ENCODE measurements around the gene WBP4. TPM values are rescaled to one million over a fixed set of nuclear protein-coding genes. Genes with fewer than 3 reads are reported as not detected.

WBP4 gene
- total RNA-seq, 1 experiment from 2014 or later, result 10.0 TPM

DNA sequence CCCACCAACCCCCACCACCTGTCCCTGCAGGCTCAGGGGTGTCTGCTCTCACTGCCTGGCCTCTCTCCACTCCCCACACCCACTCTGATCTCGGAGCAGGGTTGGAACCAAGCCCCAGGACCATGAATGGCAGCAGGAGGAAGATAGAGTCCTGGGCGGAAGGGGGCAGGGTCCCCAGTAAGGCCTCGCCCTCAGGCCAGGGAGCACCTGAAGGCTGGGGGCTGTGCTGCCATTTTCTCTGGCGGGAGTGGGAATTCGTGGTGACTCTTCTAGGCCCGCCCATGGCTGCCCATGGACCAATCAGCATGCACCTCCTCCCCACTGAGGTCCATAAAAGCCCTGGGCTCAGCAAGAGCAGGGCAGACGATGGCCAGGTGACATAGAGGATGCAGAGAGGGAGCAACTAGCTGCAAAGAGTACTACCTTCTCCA, 46.3 kb downstream of the WBP4 start:
- POLR2A ChIA-PET, result no interaction called here
- H3K27ac ChIP-seq (ENCODE audit: low read length), result no peak overlapping the region
- ATAC-seq (no peak), DNase-seq (ENCODE audit: low read depth, low spot score) (no peak)
- no peaks in the 10 kb centered on the region for H3K4me1 ChIP-seq (ENCODE audit: control insufficient read depth, insufficient read depth, low read length)
- no peaks in the 10 kb centered on the region for H3K27me3 ChIP-seq (ENCODE audit: control insufficient read depth, insufficient read depth, low read length)
- in situ Hi-C loops (cut with HindIII; ENCODE audit: low pct_unique_long_range_greater_than_20kb, low sequenced_read_pairs), result no loop called here
- H3K9me3 ChIP-seq (ENCODE audit: control insufficient read depth, insufficient read depth, low read depth, low read length), result no peaks in the 10 kb centered on the region
- BruUV-seq (replicated peaks), result no TSS peak
- no peak overlapping the region for H3K4me3 ChIP-seq (ENCODE audit: low read depth in 2 of 2, low read length in 2 of 2)
- intact Hi-C loops (cut with micrococcal nuclease; ENCODE audit: unreplicated experiment), result no loop called here
- CTCF ChIA-PET, result no interaction called here
- TF ChIP-seq, protein P1, sequence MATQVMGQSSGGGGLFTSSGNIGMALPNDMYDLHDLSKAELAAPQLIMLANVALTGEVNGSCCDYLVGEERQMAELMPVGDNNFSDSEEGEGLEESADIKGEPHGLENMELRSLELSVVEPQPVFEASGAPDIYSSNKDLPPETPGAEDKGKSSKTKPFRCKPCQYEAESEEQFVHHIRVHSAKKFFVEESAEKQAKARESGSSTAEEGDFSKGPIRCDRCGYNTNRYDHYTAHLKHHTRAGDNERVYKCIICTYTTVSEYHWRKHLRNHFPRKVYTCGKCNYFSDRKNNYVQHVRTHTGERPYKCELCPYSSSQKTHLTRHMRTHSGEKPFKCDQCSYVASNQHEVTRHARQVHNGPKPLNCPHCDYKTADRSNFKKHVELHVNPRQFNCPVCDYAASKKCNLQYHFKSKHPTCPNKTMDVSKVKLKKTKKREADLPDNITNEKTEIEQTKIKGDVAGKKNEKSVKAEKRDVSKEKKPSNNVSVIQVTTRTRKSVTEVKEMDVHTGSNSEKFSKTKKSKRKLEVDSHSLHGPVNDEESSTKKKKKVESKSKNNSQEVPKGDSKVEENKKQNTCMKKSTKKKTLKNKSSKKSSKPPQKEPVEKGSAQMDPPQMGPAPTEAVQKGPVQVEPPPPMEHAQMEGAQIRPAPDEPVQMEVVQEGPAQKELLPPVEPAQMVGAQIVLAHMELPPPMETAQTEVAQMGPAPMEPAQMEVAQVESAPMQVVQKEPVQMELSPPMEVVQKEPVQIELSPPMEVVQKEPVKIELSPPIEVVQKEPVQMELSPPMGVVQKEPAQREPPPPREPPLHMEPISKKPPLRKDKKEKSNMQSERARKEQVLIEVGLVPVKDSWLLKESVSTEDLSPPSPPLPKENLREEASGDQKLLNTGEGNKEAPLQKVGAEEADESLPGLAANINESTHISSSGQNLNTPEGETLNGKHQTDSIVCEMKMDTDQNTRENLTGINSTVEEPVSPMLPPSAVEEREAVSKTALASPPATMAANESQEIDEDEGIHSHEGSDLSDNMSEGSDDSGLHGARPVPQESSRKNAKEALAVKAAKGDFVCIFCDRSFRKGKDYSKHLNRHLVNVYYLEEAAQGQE (IDR thresholded peaks at IDR 0.05; ENCODE audit: insufficient read depth in 1 of 2, low read depth in 2 of 2, low read length in 1 of 2), result no peak
- TF ChIP-seq TCF7L2 (IDR thresholded peaks at IDR 0.05; ENCODE audit: low read depth, low read length) (no peak), POLR2AphosphoS5 (IDR thresholded peaks at IDR 0.05; ENCODE audit: low read depth, low read length) (no peak), SIN3A (IDR thresholded peaks at IDR 0.05; ENCODE audit: borderline replicate concordance, insufficient read depth, low read depth, low read length) (no peak)
- TF ChIP-seq, protein P2, sequence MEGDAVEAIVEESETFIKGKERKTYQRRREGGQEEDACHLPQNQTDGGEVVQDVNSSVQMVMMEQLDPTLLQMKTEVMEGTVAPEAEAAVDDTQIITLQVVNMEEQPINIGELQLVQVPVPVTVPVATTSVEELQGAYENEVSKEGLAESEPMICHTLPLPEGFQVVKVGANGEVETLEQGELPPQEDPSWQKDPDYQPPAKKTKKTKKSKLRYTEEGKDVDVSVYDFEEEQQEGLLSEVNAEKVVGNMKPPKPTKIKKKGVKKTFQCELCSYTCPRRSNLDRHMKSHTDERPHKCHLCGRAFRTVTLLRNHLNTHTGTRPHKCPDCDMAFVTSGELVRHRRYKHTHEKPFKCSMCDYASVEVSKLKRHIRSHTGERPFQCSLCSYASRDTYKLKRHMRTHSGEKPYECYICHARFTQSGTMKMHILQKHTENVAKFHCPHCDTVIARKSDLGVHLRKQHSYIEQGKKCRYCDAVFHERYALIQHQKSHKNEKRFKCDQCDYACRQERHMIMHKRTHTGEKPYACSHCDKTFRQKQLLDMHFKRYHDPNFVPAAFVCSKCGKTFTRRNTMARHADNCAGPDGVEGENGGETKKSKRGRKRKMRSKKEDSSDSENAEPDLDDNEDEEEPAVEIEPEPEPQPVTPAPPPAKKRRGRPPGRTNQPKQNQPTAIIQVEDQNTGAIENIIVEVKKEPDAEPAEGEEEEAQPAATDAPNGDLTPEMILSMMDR (IDR thresholded peaks at IDR 0.05), result no peak
- H3K36me3 ChIP-seq (ENCODE audit: control insufficient read depth, insufficient read depth, low read length), result no peaks in the 10 kb centered on the region

- no peak overlapping the region for H3K4me3 ChIP-seq (ENCODE audit: low read depth in 2 of 2, low read length in 2 of 2)
- DNase-seq (ENCODE audit: low read depth, low spot score) (no peak), ATAC-seq (no peak)
- POLR2A ChIA-PET, result interaction anchor here (0.6 kb wide), 1 partner anchor 42 kb away, joined by 5 read pairs; no protein-coding TSS in a partner anchor
- CTCF ChIA-PET, result no interaction called here
- H3K27me3 ChIP-seq (ENCODE audit: control insufficient read depth, insufficient read depth, low read length), result no peaks in the 10 kb centered on the region
- no peaks in the 10 kb centered on the region for H3K36me3 ChIP-seq (ENCODE audit: control insufficient read depth, insufficient read depth, low read length)
- intact Hi-C loops (cut with micrococcal nuclease; ENCODE audit: unreplicated experiment), result no loop called here
- TF ChIP-seq, protein P1 (IDR thresholded peaks at IDR 0.05; ENCODE audit: insufficient read depth in 1 of 2, low read depth in 2 of 2, low read length in 1 of 2), result no peak
- TF ChIP-seq TCF7L2 (IDR thresholded peaks at IDR 0.05; ENCODE audit: low read depth, low read length), result no peak
- no peak for TF ChIP-seq SIN3A (IDR thresholded peaks at IDR 0.05; ENCODE audit: borderline replicate concordance, insufficient read depth, low read depth, low read length)
- TF ChIP-seq POLR2AphosphoS5 (IDR thresholded peaks at IDR 0.05; ENCODE audit: low read depth, low read length), result no peak
- TF ChIP-seq, protein P2 (IDR thresholded peaks at IDR 0.05), result no peak
- no peaks in the 10 kb centered on the region for H3K4me1 ChIP-seq (ENCODE audit: control insufficient read depth, insufficient read depth, low read length)
- BruUV-seq (replicated peaks), result no TSS peak
- H3K27ac ChIP-seq (ENCODE audit: low read length), result no peak overlapping the region
- H3K9me3 ChIP-seq (ENCODE audit: control insufficient read depth, insufficient read depth, low read depth, low read length), result no peaks in the 10 kb centered on the region
- in situ Hi-C loops (cut with HindIII; ENCODE audit: low pct_unique_long_range_greater_than_20kb, low sequenced_read_pairs), result no loop called here
Observed at GRCh38 chr13:41111454-41111853, 50.1 kb downstream of the WBP4 start.

All from Panc1 (cell line).